ENCODE measurements around the gene STPG3. TPM values are rescaled to one million over a fixed set of nuclear protein-coding genes. Genes with fewer than 3 reads are reported as not detected.
A peak's percentile ranks its signal among the peaks of the same experiment; 100 is the strongest.

The STPG3 gene
- total RNA-seq, 1 donor from 2014 or later: not detected

DNA sequence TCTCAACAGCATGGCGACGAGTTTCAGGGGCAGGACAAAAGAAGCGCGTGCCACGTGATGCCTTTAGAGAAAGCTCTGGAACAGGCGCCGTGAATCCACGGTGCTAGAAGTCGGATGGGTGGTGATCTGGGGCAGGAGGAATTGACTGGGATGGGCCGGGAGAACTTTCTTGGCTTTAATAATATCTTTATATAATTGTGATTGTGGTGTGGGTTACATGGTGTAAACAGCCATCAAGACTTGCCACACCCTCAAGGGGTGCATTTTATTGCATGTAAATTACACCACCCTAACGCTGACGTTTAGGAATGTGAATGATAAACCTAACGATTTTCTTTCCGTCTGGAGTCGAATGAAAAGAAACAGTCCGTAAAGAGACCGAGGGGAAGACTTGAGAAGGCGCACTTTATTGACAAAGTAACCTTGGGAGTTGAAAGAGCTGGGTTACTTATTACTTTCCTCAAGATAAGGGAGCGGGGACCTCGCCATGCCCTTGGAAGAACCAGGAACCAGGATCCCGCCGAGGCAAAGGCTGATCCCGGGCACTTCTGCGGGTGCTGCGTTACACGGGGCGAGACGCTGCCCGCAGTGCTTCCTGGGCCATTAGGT is 42.5 kb downstream of the STPG3 start:
- Histone ChIP-seq H3K4me1 (peaks cover 4 to 7% of the 10 kb centered on the region in 2 donors), H3K27ac (no peak overlapping the region), H3K9me3 (no peaks in the 10 kb centered on the region), H3K36me3 (no peaks in the 10 kb centered on the region), H3K4me3 (no peak overlapping the region), H3K27me3 (peaks cover 23% of the 10 kb centered on the region)
- TF ChIP-seq, protein P1, sequence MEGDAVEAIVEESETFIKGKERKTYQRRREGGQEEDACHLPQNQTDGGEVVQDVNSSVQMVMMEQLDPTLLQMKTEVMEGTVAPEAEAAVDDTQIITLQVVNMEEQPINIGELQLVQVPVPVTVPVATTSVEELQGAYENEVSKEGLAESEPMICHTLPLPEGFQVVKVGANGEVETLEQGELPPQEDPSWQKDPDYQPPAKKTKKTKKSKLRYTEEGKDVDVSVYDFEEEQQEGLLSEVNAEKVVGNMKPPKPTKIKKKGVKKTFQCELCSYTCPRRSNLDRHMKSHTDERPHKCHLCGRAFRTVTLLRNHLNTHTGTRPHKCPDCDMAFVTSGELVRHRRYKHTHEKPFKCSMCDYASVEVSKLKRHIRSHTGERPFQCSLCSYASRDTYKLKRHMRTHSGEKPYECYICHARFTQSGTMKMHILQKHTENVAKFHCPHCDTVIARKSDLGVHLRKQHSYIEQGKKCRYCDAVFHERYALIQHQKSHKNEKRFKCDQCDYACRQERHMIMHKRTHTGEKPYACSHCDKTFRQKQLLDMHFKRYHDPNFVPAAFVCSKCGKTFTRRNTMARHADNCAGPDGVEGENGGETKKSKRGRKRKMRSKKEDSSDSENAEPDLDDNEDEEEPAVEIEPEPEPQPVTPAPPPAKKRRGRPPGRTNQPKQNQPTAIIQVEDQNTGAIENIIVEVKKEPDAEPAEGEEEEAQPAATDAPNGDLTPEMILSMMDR (IDR thresholded peaks at IDR 0.05): no peak
- intact Hi-C loops (cut with DNase I): loop anchor here (2.0 to 10.0 kb wide), 2 partner anchors 113 to 231 kb away; no protein-coding TSS in a partner anchor
- no peak for DNase-seq (ENCODE audit: low spot score in 2 of 2)

- no peak overlapping the region for H3K4me3 ChIP-seq
- peaks cover 27% of the 10 kb centered on the region for H3K27me3 ChIP-seq
- H3K27ac ChIP-seq: no peak overlapping the region
- intact Hi-C loops (cut with DNase I): loop anchor here (2.0 to 10.0 kb wide), 2 partner anchors 113 to 231 kb away; no protein-coding TSS in a partner anchor
- H3K36me3 ChIP-seq: no peaks in the 10 kb centered on the region
- TF ChIP-seq, protein P1 (IDR thresholded peaks at IDR 0.05): no peak
- peaks cover 4 to 7% of the 10 kb centered on the region in 2 donors for H3K4me1 ChIP-seq
- no peaks in the 10 kb centered on the region for H3K9me3 ChIP-seq
- no peak for DNase-seq (ENCODE audit: low spot score in 2 of 2)
These were observed 43.1 kb downstream of the STPG3 start for GRCh38 chr9:137294091-137294680.

DNA sequence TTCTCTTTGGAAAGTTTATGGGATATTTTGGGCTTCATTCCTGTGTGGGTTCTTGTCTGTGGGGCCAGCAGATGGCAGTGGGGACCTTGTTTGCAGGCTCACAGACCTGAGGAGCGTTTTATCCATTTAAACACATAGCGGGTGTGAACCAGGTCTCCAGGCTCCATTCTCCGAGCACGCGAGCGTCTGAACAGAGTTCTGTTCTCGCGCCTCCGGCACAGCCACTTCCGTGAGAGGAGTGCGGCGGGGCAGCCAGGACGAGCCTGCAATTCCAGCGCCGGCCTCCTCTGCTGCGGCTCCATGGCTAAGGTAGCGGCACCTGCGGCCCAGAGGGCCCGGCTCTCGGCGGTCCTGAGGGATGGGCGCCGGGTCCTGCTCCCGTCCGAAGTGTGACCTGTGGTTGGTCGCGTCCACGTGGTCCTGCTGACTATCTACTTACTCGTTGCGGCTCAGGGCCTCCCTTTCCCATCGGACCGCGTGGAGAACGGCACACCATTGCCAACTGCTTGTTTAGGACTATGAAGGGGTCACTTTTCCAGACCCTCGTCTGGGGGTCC is 43.7 kb downstream of the STPG3 start:
- H3K4me3 ChIP-seq: peak overlapping the region; percentile 44 to 57
- no peaks in the 10 kb centered on the region for H3K9me3 ChIP-seq
- DNase-seq (ENCODE audit: low spot score in 2 of 2): no peak
- no peaks in the 10 kb centered on the region for H3K36me3 ChIP-seq
- H3K27ac ChIP-seq: no peak overlapping the region
- intact Hi-C loops (cut with DNase I): loop anchor here (2.0 to 10.0 kb wide), 2 partner anchors 112 to 230 kb away; no protein-coding TSS in a partner anchor
- H3K4me1 ChIP-seq: peaks cover 4 to 7% of the 10 kb centered on the region in 2 donors
- peaks cover 27% of the 10 kb centered on the region for H3K27me3 ChIP-seq
- TF ChIP-seq, protein P1 (IDR thresholded peaks at IDR 0.05): peak in 1 of 3 experiments; percentile 14

- Histone ChIP-seq H3K27ac (no peak overlapping the region), H3K9me3 (no peaks in the 10 kb centered on the region), H3K36me3 (no peaks in the 10 kb centered on the region), H3K27me3 (peaks cover 27% of the 10 kb centered on the region), H3K4me1 (peaks cover 5 to 8% of the 10 kb centered on the region in 2 donors), H3K4me3 (peak overlapping the region; percentile 44 to 57)
- TF ChIP-seq, protein P1 (IDR thresholded peaks at IDR 0.05): peak in 1 of 3 experiments; percentile 86
- DNase-seq (ENCODE audit: low spot score in 2 of 2): no peak
- intact Hi-C loops (cut with DNase I): loop anchor here (2.0 to 10.0 kb wide), 2 partner anchors 111 to 229 kb away; no protein-coding TSS in a partner anchor
These were observed 44.2 kb downstream of the STPG3 start for GRCh38 chr9:137295238-137295811.

- Histone ChIP-seq H3K4me1 (peaks cover 11 to 13% of the 10 kb centered on the region in 2 donors), H3K36me3 (no peaks in the 10 kb centered on the region), H3K4me3 (peak overlapping the region; percentile 44 to 57), H3K9me3 (no peaks in the 10 kb centered on the region), H3K27me3 (peaks cover 27% of the 10 kb centered on the region), H3K27ac (peak overlapping the region in 1 of 2 donors; percentile 15)
- intact Hi-C loops (cut with DNase I): loop anchor here (2.0 to 10.0 kb wide), 2 partner anchors 111 to 229 kb away; no protein-coding TSS in a partner anchor
- DNase-seq (ENCODE audit: low spot score in 2 of 2): no peak
- TF ChIP-seq, protein P1 (IDR thresholded peaks at IDR 0.05): no peak
These were observed 45.0 kb downstream of the STPG3 start for GRCh38 chr9:137295849-137296669.

Measured in ascending aorta (tissue), 2 donors.